Kidney (tissue), 14 donors: ENCODE measurements around the gene TMSB4X. TPM values are rescaled to one million over a fixed set of nuclear protein-coding genes. Genes with fewer than 3 reads are reported as not detected.

Experiments
- DNase-seq, 5 donors: peaks; one replicate each; pipeline ENCODE4 v3.0.0-alpha.2; 2013 to 2020
- FAIRE-seq: peaks from 2 replicates; lab custom pipeline; 2012; peaks lifted over from hg19 to GRCh38; lab: Jason Lieb, UNC
- H3K27ac ChIP-seq, 2 donors: one replicate each; pipeline ENCODE4 v1.7.0; 2013; ENCODE audit warnings: low read depth in 2 of 2, low read length in 2 of 2, inconsistent platforms in 1 of 2
- H3K27me3 ChIP-seq: one replicate; pipeline ENCODE4 v1.7.1; 2013; ENCODE audit warnings: low read length, inconsistent platforms; ENCODE audit not compliant: control insufficient read depth, insufficient read depth
- H3K36me3 ChIP-seq, 3 donors: one replicate each; pipeline versions ENCODE4 v1.7.0 to v1.7.1; 2013; ENCODE audit warnings: low read length in 3 of 3, control low read depth in 1 of 3, inconsistent platforms in 1 of 3; ENCODE audit not compliant: insufficient read depth in 3 of 3, control insufficient read depth in 2 of 3
- H3K4me1 ChIP-seq, 3 donors: one replicate each; pipeline versions ENCODE4 v1.7.0 to v1.7.1; 2013; ENCODE audit warnings: low read length in 3 of 3, inconsistent platforms in 1 of 3, low read depth in 1 of 3; ENCODE audit not compliant: control insufficient read depth in 2 of 3, insufficient read depth in 2 of 3
- H3K4me3 ChIP-seq, 3 donors: one replicate each; pipeline versions ENCODE4 v1.7.0 to v1.8.1; 2013; ENCODE audit warnings: low read length in 3 of 3, control low read depth in 1 of 3, inconsistent platforms in 1 of 3
- H3K9ac ChIP-seq, 3 donors: one replicate each; pipeline versions ENCODE4 v1.7.0 to v1.7.1; 2013; ENCODE audit warnings: low read length in 3 of 3, control low read depth in 1 of 3, inconsistent platforms in 1 of 3
- H3K9me3 ChIP-seq, 3 donors: one replicate each; pipeline versions ENCODE4 v1.7.0 to v1.7.1; 2013; ENCODE audit warnings: low read length in 3 of 3, control low read depth in 1 of 3, inconsistent platforms in 1 of 3; ENCODE audit not compliant: control insufficient read depth in 2 of 3, insufficient read depth in 1 of 3
- intact Hi-C: fragments of 100-400 bp; cut with DNase I; formaldehyde crosslinking; loops from one replicate; pipeline ENCODE4 v1.11.1; 2022
- polyA plus RNA-seq: library from polyadenylated mRNA; stranded (reverse); fragments of 350-450 nt; fragmentation: Illumina TruSeq; extraction: RNeasy Lipid Tissue Mini Kit (QIAGEN cat#74804); gene quantifications from one replicate; pipeline ENCODE4 v1.2.3, GENCODE V29; 2014; ENCODE audit warnings: low read depth, low replicate concordance; ENCODE audit not compliant: insufficient read depth
- total RNA-seq: library from RNA; stranded (reverse); fragmentation: NEBNext Ultra II Directional; extraction: Animal tissue kit (Norgen Biotek cat#: 25700); gene quantifications from one replicate; pipeline ENCODE4 v1.2.1, GENCODE V29; 2021
- TF ChIP-seq, protein P1 (sequence below): IDR thresholded peaks from 3 replicates; pipeline ENCODE4 v1.5.1; 2012; ENCODE audit warnings: mild to moderate bottlenecking, moderate library complexity, borderline replicate concordance; ENCODE audit not compliant: insufficient read depth; ENCODE audit errors: extremely low read depth
- donor health status: control.
- donor health status: control.
- donor health status: control.
- donor health status: control.
- donor health status: control.
- donor health status: DM: yes; HTN: yes; CAD: no.
- donor health status: Normal renal cell carcinoma (clear cell type).

TMSB4X gene
- total and polyA plus RNA-seq, 2 donors from 2014 or later, result 2,421 to 3,432 TPM

DNA sequence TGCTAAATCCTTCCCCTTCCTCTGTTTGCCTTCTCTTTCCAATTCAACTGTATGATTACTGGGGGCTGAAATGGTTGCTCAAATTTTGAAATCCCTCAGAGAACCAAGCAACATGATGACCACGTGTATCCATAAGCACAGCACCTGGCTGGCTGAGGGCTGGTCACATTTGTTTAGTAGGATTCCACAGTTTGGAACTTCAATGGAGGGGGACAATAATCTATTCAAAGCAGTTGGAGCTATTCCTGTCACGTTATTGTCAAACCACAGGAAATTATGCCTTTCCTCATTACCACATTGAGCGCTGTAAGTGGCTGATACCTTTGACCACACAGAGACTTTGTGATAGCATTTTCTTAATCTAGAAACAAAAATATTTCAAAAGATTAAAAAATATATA, 7.0 kb downstream of the TMSB4X start:
- Histone ChIP-seq H3K27ac (no peak overlapping the region), H3K4me1 (peaks cover 0 to 3% (median 0%) of the 10 kb centered on the region in 3 donors), H3K4me3 (no peak overlapping the region), H3K9ac (no peak overlapping the region), H3K9me3 (no peaks in the 10 kb centered on the region), H3K36me3 (peaks cover 0 to 4% (median 3%) of the 10 kb centered on the region in 3 donors), H3K27me3 (no peaks in the 10 kb centered on the region)
- intact Hi-C loops, result no loop called here
- TF ChIP-seq, protein P1, sequence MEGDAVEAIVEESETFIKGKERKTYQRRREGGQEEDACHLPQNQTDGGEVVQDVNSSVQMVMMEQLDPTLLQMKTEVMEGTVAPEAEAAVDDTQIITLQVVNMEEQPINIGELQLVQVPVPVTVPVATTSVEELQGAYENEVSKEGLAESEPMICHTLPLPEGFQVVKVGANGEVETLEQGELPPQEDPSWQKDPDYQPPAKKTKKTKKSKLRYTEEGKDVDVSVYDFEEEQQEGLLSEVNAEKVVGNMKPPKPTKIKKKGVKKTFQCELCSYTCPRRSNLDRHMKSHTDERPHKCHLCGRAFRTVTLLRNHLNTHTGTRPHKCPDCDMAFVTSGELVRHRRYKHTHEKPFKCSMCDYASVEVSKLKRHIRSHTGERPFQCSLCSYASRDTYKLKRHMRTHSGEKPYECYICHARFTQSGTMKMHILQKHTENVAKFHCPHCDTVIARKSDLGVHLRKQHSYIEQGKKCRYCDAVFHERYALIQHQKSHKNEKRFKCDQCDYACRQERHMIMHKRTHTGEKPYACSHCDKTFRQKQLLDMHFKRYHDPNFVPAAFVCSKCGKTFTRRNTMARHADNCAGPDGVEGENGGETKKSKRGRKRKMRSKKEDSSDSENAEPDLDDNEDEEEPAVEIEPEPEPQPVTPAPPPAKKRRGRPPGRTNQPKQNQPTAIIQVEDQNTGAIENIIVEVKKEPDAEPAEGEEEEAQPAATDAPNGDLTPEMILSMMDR, result no peak
- DNase-seq, result no peak
- no peak for FAIRE-seq

DNA sequence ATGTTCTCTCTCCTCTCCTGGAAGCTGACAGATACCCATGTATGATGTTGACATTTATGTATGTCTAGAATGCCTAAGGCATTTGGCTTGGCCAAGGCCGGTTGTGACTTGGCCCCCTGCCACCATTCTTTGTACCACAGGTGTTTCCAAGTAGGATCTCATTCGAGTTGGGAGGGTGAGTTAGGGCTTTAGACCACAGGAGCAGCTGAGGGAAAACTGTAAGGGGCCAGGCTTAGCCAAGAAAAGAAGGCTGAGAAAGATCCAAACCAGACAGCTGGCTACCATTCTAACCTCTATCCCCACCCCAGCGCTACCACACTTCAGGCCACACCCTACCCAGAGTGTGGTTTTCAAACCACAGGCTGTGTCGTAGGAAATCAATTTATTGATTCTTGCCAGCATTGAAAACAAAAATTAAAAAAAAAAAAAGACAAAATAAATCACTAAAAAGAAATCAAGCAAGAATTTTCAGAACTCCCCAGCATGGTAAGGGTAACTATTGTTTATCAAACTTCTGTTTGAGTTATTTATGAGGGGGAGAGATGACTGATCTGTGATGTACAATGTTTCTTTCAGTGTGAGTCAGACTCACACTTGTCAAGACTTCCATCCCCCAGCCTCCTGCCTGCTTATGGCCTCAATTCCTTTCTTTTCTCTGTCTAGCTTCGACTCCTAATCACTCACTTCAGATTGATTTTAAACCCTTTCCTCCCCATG, 9.9 kb downstream of the TMSB4X start:
- peak in 1 of 5 donors; percentile 49 for DNase-seq
- Histone ChIP-seq H3K9me3 (no peaks in the 10 kb centered on the region), H3K9ac (no peak overlapping the region), H3K4me3 (no peak overlapping the region), H3K27me3 (no peaks in the 10 kb centered on the region), H3K27ac (no peak overlapping the region), H3K36me3 (no peaks in the 10 kb centered on the region), H3K4me1 (no peaks in the 10 kb centered on the region)
- no peak for FAIRE-seq
- TF ChIP-seq, protein P1, result no peak
- intact Hi-C loops, result no loop called here

DNA sequence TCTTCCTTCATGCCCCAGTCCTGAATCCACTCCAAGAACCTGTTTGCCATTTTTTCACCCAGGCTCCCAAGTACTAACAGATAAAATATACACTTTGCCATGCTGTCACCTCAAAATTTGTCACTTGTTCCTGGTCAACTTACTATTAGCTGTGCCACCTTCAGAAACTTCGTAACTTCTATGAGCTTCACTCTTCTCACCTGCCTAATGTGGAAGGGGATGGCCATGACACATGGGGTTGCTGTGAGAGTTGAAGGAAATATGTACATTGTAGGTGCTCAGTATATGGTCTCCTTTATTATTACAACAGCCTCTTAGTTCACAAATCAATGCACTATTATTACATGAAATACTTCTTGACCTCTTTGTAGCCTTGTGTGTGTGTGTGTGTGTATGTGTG, 10.4 kb downstream of the TMSB4X start:
- H3K9me3 ChIP-seq, result no peaks in the 10 kb centered on the region
- H3K27me3 ChIP-seq, result no peaks in the 10 kb centered on the region
- no peak overlapping the region for H3K27ac ChIP-seq
- FAIRE-seq (no peak), DNase-seq (no peak)
- H3K36me3 ChIP-seq, result no peaks in the 10 kb centered on the region
- no peaks in the 10 kb centered on the region for H3K4me1 ChIP-seq
- no peak overlapping the region for H3K9ac ChIP-seq
- no peak overlapping the region for H3K4me3 ChIP-seq
- TF ChIP-seq, protein P1, result no peak
- intact Hi-C loops, result no loop called here
